GM21529 (cell line): ENCODE results near the gene PRSS56.
"Not testable (repeated sequence)": the region's sequence is repeated elsewhere in the genome, so short reads cannot be mapped to it uniquely, and the experiment has no call there.

Experiments used
- ATAC-seq: cut with Tn5 transposase; IDR thresholded peaks from one replicate; pipeline ENCODE4 v1.9.1; 2021; ENCODE audit not compliant: unreplicated experiment

The PRSS56 gene

GRCh38 chr2:232569541-232569940 is 49.4 kb downstream of the PRSS56 start:
- no peak for ATAC-seq

GRCh38 chr2:232570481-232570880 is 50.3 kb downstream of the PRSS56 start:
- not testable (repeated sequence) for ATAC-seq

GRCh38 chr2:232571026-232571474 is 50.9 kb downstream of the PRSS56 start:
- no peak for ATAC-seq

GRCh38 chr2:232573042-232573441 is 52.9 kb downstream of the PRSS56 start:
- no peak for ATAC-seq

- ATAC-seq = no peak
These were observed 53.7 kb downstream of the PRSS56 start for GRCh38 chr2:232573771-232574435.

- no peak for ATAC-seq
These were observed 54.7 kb downstream of the PRSS56 start for GRCh38 chr2:232574674-232575403.
